Transverse colon (tissue), 3 donors: ENCODE measurements around the gene PRPF40A.

Source experiments
- CTCF ChIP-seq, 5 experiments: fragments of 200-600 bp in 3 of 5; fragments of 450-650 bp in 2 of 5; sonication (generic) in 3 of 5; IDR thresholded peaks; 1 replicate in 2 of 5; 2 replicates in 3 of 5; pipeline ENCODE4 v1.5.1; 2016 to 2017; ENCODE audit warnings: antibody characterized with exemption in 5 of 5, inconsistent platforms in 3 of 5, mild to moderate bottlenecking in 2 of 5, moderate library complexity in 1 of 5
- EP300 ChIP-seq: sonication (generic); formaldehyde crosslinking; IDR thresholded peaks from one replicate; pipeline ENCODE4 v1.6.1; 2017; ENCODE audit warnings: antibody characterized with exemption, low read depth
- POLR2A ChIP-seq: fragments of 450-650 bp; IDR thresholded peaks from one replicate; pipeline ENCODE4 v1.6.1; 2016; ENCODE audit warnings: antibody characterized with exemption, mild to moderate bottlenecking, moderate library complexity

- no peak for TF ChIP-seq POLR2A
- no peak for TF ChIP-seq CTCF (IDR thresholded peaks at IDR 0.05)
- no peak for TF ChIP-seq EP300
Observed at GRCh38 chr2:152729844-152730243, 12.6 kb upstream of the PRPF40A start.
